T-cell (primary cell): ENCODE measurements around the gene ADAMTS12. TPM values are rescaled to one million over a fixed set of nuclear protein-coding genes. Genes with fewer than 3 reads are reported as not detected.

ENCODE experiments used
- ATAC-seq, 4 experiments: fragments of 200-7000 bp in 3 of 4; fragments of 150-1000 bp in 1 of 4; cut with Tn5 transposase; replicated peaks in 1 of 4; 1 replicate in 3 of 4; 2 replicates in 1 of 4; pipeline ENCODE4 v1.10.0; 2021; ENCODE audit warnings: moderate library complexity in 3 of 4, mild to moderate bottlenecking in 2 of 4, moderate number of reproducible peaks in 1 of 4
- CTCF ChIA-PET, 2 donors: fragments of 300-600 bp; sonication (Branson Sonifier 250); formaldehyde crosslinking; loops; one replicate each; lab custom pipeline; 2022; ENCODE audit warnings: antibody characterized with exemption in 2 of 2; lab: Charles Lee
- POLR2A ChIA-PET, 2 donors: fragments of 300-600 bp; sonication (Branson Sonifier 250); formaldehyde crosslinking; loops; one replicate each; lab custom pipeline; 2022; ENCODE audit warnings: antibody characterized with exemption in 2 of 2; lab: Charles Lee
- DNase-seq, 35 experiments: peaks; one replicate each; pipeline versions ENCODE4 v3.0.0 to v3.0.0-alpha.2; 2013 to 2023
- H3K27ac ChIP-seq: one replicate; pipeline ENCODE4 v1.5.1; 2013; ENCODE audit warnings: low read length
- H3K27me3 ChIP-seq, 2 experiments: replicated peaks in 1 of 2; 1 replicate in 1 of 2; 2 replicates in 1 of 2; pipeline versions ENCODE4 v1.6.1 to v1.7.0; 2013; ENCODE audit warnings: low read length in 1 of 2, mixed read lengths in 1 of 2; ENCODE audit not compliant: control insufficient read depth in 2 of 2, insufficient read depth in 2 of 2; ENCODE audit errors: extremely low read depth in 1 of 2
- H3K36me3 ChIP-seq, 2 donors: 1 replicate in 1 of 2; 2 replicates in 1 of 2; pipeline versions ENCODE4 v1.6.1 to v1.7.0; 2013; ENCODE audit warnings: low read length in 1 of 2; ENCODE audit not compliant: control insufficient read depth in 2 of 2, insufficient read depth in 1 of 2; ENCODE audit errors: extremely low read depth in 1 of 2
- H3K4me1 ChIP-seq, 2 experiments: 1 replicate in 1 of 2; 2 replicates in 1 of 2; pipeline versions ENCODE4 v1.6.1 to v1.7.0; 2013; ENCODE audit warnings: low read length in 2 of 2, mixed read lengths in 1 of 2; ENCODE audit not compliant: insufficient read depth in 2 of 2, control insufficient read depth in 1 of 2; ENCODE audit errors: extremely low read depth in 1 of 2
- H3K4me3 ChIP-seq, 2 donors: 1 replicate in 1 of 2; 2 replicates in 1 of 2; pipeline versions ENCODE4 v1.5.1 to v1.7.0; 2013; ENCODE audit warnings: mild to moderate bottlenecking in 2 of 2, low read length in 1 of 2, moderate library complexity in 1 of 2; ENCODE audit not compliant: control insufficient read depth in 1 of 2; ENCODE audit errors: extremely low read depth in 1 of 2
- H3K9me3 ChIP-seq: 2 replicates; pipeline ENCODE4 v1.7.0; 2013
- H3K27ac Mint-ChIP-seq, 2 donors: one replicate each; pipeline ENCODE4 v1.8.0; 2020 to 2021; ENCODE audit warnings: mild to moderate bottlenecking in 2 of 2, mixed read lengths in 2 of 2
- H3K27me3 Mint-ChIP-seq, 2 donors: one replicate each; pipeline ENCODE4 v1.8.0; 2021 to 2022; ENCODE audit warnings: mixed read lengths in 2 of 2
- H3K36me3 Mint-ChIP-seq: one replicate; pipeline ENCODE4 v1.8.0; 2021; ENCODE audit warnings: mixed read lengths
- H3K4me1 Mint-ChIP-seq, 3 donors: one replicate each; pipeline ENCODE4 v1.8.0; 2020 to 2022; ENCODE audit warnings: mixed read lengths in 3 of 3, mild to moderate bottlenecking in 1 of 3
- H3K4me3 Mint-ChIP-seq, 3 donors: one replicate each; pipeline ENCODE4 v1.8.0; 2020 to 2022; ENCODE audit warnings: mild to moderate bottlenecking in 3 of 3, mixed read lengths in 3 of 3, moderate library complexity in 3 of 3
- H3K9me3 Mint-ChIP-seq, 3 donors: one replicate each; pipeline ENCODE4 v1.8.0; 2020 to 2022; ENCODE audit warnings: mixed read lengths in 3 of 3
- WGBS: methylation state at CpG from one replicate; pipeline ENCODE4 v1.1.5; 2013; ENCODE audit warnings: missing lambda C conversion rate; ENCODE audit not compliant: insufficient coverage; 5-methylcytosine and 5-hydroxymethylcytosine counted together
- total RNA-seq, 35 experiments: library from RNA in 6 of 35; stranded (reverse) in 6 of 35; fragments of 120-200 nt in 1 of 35; gene quantifications; one replicate each; pipeline versions ENCODE4 v1.2.1 to v1.2.4 and lab custom pipeline; 2013 to 2026

Gene ADAMTS12
- total RNA-seq, 5 donors from 2014 or later (not counting 1 experiment from before 2014, with no cell fraction given) = 0.03 TPM; not detected in 4

DNA sequence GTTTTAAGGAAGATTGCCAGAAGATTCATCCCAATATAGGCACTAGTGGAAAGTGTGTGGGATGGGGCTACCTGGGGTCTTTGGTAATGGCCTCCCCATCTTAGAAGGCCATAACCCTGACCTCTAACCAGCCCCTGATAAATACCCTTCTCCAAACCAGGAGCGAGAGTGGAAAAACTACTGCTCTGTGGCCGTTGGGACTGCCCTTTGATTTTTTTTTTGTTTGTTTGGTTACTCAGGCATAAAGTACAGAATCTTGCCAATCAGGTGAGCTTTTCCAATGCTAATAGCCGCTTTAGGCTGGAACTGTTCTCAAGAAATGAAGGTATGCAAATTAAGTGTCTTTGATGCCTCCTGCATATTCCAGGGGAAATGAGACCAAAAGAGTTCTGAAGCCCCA, 153.7 kb downstream of the ADAMTS12 start:
- H3K27ac ChIP-seq = no peak overlapping the region
- Mint-ChIP-seq H3K9me3 (no peaks in the 10 kb centered on the region), H3K4me1 (no peaks in the 10 kb centered on the region), H3K27me3 (no peaks in the 10 kb centered on the region), H3K4me3 (no peak overlapping the region), H3K27ac (no peak overlapping the region), H3K36me3 (no peaks in the 10 kb centered on the region)
- CTCF ChIA-PET = no interaction called here
- H3K9me3 ChIP-seq = no peaks in the 10 kb centered on the region
- ATAC-seq = no peak
- H3K4me3 ChIP-seq = no peak overlapping the region
- H3K36me3 ChIP-seq = no peaks in the 10 kb centered on the region
- WGBS = 73% methylated on average over 2 of the region's 3 CpGs
- DNase-seq = no peak
- peaks cover 0 to 4% of the 10 kb centered on the region in 2 experiments for H3K27me3 ChIP-seq
- POLR2A ChIA-PET = no interaction called here
- no peaks in the 10 kb centered on the region for H3K4me1 ChIP-seq

DNA sequence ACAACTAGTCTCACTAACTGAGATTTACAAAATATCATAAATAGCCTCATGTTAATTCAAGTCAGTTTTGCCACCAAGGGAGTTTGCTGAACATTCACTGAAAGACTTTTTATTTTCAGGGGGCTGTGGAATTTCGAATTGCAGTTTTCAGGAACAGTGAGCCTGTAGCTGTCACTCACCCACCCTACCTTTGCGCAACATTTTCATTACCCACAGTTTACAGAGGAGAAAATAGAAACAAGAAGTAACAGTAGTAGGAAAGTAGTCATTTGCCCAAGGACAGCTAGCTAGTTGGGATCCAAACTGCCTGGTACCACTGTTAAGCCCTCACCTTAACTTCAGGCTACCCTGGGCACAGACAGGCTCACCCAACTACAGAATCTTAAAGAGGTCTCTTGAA, 154.1 kb downstream of the ADAMTS12 start:
- no peak overlapping the region for H3K27ac ChIP-seq
- Mint-ChIP-seq H3K36me3 (no peaks in the 10 kb centered on the region), H3K4me3 (no peak overlapping the region), H3K27ac (no peak overlapping the region), H3K9me3 (no peaks in the 10 kb centered on the region), H3K27me3 (no peaks in the 10 kb centered on the region), H3K4me1 (no peaks in the 10 kb centered on the region)
- H3K4me1 ChIP-seq = no peaks in the 10 kb centered on the region
- ATAC-seq (no peak), DNase-seq (no peak)
- no CpG with 5 or more reads among the region's 2 CpGs for WGBS
- CTCF ChIA-PET = no interaction called here
- POLR2A ChIA-PET = no interaction called here
- H3K27me3 ChIP-seq = peaks cover 0 to 4% of the 10 kb centered on the region in 2 experiments
- no peaks in the 10 kb centered on the region for H3K36me3 ChIP-seq
- H3K9me3 ChIP-seq = no peaks in the 10 kb centered on the region
- H3K4me3 ChIP-seq = no peak overlapping the region

DNA sequence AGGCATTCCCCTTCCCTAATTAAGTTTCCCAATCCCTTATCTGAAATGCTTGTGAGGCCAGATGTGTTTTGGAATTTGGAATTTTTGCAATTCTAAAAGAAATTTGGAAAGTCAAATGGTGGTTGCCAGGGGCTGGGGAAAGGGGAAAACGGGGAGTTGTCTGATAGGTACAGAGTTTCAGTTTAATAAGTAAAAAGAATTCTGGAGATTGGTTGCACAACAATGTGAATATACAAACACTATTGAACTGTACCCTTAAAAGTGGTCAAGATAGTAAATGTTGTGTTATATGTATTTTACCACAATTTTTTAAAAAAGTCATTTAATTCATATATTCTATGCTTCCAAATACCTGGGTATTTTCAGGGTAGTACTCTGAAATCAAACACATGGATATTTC, 154.5 kb downstream of the ADAMTS12 start:
- no peak overlapping the region for H3K4me3 Mint-ChIP-seq
- no CpG with 5 or more reads among the region's 1 CpG for WGBS
- no peaks in the 10 kb centered on the region for H3K9me3 ChIP-seq

DNA sequence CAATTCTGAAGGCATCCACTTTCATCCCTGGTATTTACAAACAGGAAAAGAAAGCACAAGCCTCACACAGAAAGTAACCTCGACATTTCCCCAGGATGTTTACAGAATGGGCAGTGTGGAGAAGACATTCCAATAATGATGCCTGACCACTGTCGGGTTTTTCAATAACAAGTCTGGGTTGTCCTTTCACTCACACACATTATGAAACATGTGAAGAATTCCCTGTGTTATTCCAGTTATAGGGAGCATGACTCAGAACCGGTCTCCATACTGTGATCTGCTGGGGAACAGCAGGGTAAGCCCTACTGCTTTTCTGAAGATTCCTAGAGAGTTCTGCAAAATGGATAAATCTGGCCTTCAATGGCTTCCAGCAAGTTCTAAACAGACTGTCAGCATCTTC, 155.3 kb downstream of the ADAMTS12 start:
- no peaks in the 10 kb centered on the region for H3K36me3 Mint-ChIP-seq
- peaks cover 0 to 5% of the 10 kb centered on the region in 2 experiments for H3K27me3 ChIP-seq
- POLR2A ChIA-PET = no interaction called here

More for the DNA sequence above, 154.5 kb downstream of the ADAMTS12 start:
- no peaks in the 10 kb centered on the region for H3K4me1 Mint-ChIP-seq
- DNase-seq (no peak), ATAC-seq (no peak)
- Histone ChIP-seq H3K27ac (no peak overlapping the region), H3K4me1 (no peaks in the 10 kb centered on the region), H3K4me3 (no peak overlapping the region), H3K27me3 (peaks cover 0 to 4% of the 10 kb centered on the region in 2 experiments), H3K36me3 (no peaks in the 10 kb centered on the region)
- CTCF ChIA-PET = no interaction called here
- no peak overlapping the region for H3K27ac Mint-ChIP-seq
- H3K27me3 Mint-ChIP-seq = no peaks in the 10 kb centered on the region
- POLR2A ChIA-PET = no interaction called here
- no peaks in the 10 kb centered on the region for H3K36me3 Mint-ChIP-seq
- H3K9me3 Mint-ChIP-seq = no peaks in the 10 kb centered on the region

DNA sequence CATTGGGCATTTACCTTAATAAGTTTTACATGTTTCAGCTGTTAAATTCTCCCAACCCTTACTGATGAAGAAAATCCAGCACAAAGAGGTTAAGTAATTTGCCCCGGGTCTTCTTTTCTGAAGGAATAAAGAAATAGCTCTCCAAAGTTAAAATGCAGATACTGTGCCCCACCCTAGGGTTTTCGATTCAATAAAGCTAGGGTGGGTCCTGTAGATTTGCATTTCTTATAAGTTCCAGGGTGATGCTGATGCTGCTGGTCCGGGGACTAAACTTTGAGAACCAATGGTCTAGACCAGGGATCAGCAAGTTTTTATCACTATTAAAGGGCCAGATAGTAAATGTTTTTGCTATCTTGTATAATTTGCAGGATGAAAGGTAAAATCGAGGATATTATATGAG, 156.7 kb downstream of the ADAMTS12 start:
- Mint-ChIP-seq H3K4me3 (no peak overlapping the region), H3K27me3 (peaks cover 2 to 13% of the 10 kb centered on the region in 2 donors), H3K9me3 (no peaks in the 10 kb centered on the region), H3K4me1 (no peaks in the 10 kb centered on the region), H3K36me3 (no peaks in the 10 kb centered on the region), H3K27ac (no peak overlapping the region)
- no peaks in the 10 kb centered on the region for H3K4me1 ChIP-seq
- H3K9me3 ChIP-seq = no peaks in the 10 kb centered on the region
- H3K4me3 ChIP-seq = no peak overlapping the region
- POLR2A ChIA-PET = no interaction called here
- H3K27me3 ChIP-seq = peaks cover 0 to 4% of the 10 kb centered on the region in 2 experiments
- WGBS = no CpG with 5 or more reads among the region's 4 CpGs
- CTCF ChIA-PET = no interaction called here
- ATAC-seq = no peak
- no peak for DNase-seq
- no peaks in the 10 kb centered on the region for H3K36me3 ChIP-seq
- H3K27ac ChIP-seq = no peak overlapping the region

More for the DNA sequence above, 155.3 kb downstream of the ADAMTS12 start:
- H3K4me1 Mint-ChIP-seq = no peaks in the 10 kb centered on the region
- H3K4me3 ChIP-seq = no peak overlapping the region
- H3K4me3 Mint-ChIP-seq = no peak overlapping the region
- peaks cover 0 to 4% of the 10 kb centered on the region in 2 donors for H3K27me3 Mint-ChIP-seq
- no peaks in the 10 kb centered on the region for H3K9me3 ChIP-seq
- 88% methylated on average over 1 of the region's 3 CpGs for WGBS
- H3K9me3 Mint-ChIP-seq = no peaks in the 10 kb centered on the region
- H3K36me3 ChIP-seq = no peaks in the 10 kb centered on the region
- H3K27ac ChIP-seq = no peak overlapping the region
- DNase-seq (no peak), ATAC-seq (no peak)
- no peak overlapping the region for H3K27ac Mint-ChIP-seq
- CTCF ChIA-PET = no interaction called here
- H3K4me1 ChIP-seq = no peaks in the 10 kb centered on the region

DNA sequence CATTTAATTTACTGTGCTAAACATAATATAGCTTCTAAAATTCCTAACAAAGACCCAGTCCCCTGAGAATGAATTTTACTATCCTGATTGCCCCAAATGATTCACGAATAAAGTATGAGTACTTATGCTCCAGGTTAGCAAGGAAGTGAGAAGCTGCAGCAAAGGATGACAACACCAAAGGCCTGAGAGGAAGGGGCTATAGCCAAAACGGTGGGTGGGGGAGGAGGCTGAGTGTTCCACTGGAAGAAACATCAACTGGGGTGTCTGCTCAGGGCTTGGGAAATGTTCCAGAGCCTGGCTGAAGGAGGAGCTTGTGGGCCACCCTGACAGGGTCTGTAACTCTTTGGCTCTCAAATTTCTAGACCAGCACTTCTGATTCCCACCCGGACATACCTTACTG, 157.3 kb downstream of the ADAMTS12 start:
- H3K9me3 ChIP-seq = no peaks in the 10 kb centered on the region
- no peaks in the 10 kb centered on the region for H3K4me1 ChIP-seq
- no peak for ATAC-seq
- CTCF ChIA-PET = no interaction called here
- no peak overlapping the region for H3K27ac Mint-ChIP-seq
- POLR2A ChIA-PET = no interaction called here
- no peak overlapping the region for H3K4me3 ChIP-seq
- H3K27me3 ChIP-seq = peaks cover 0 to 4% of the 10 kb centered on the region in 2 experiments
- H3K4me3 Mint-ChIP-seq = no peak overlapping the region
- no peak overlapping the region for H3K27ac ChIP-seq
- no peaks in the 10 kb centered on the region for H3K9me3 Mint-ChIP-seq
- H3K27me3 Mint-ChIP-seq = peaks cover 2 to 16% of the 10 kb centered on the region in 2 donors
- no peaks in the 10 kb centered on the region for H3K36me3 Mint-ChIP-seq
- WGBS = 25% methylated on average over 2 of the region's 3 CpGs
- no peaks in the 10 kb centered on the region for H3K4me1 Mint-ChIP-seq
- no peak for DNase-seq
- no peaks in the 10 kb centered on the region for H3K36me3 ChIP-seq

DNA sequence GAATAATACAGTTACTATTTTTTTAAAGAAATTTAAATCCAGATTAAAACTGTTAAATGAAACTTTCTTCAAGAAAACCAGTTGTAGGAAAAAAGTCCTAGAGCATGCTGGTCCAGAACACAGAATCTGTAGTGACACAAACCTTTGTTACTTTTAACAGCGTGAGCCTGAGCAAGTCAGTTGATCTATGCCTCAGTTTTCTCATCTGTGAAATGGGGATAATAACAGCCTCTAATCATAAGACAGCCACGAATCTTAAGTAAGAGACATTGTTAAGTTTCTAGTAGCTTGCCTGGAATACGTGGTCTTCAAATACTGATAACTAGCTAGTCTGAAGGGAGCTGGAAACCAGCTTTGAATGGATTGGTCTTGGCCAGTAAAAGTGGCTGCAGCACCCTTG, 158.6 kb downstream of the ADAMTS12 start:
- H3K9me3 ChIP-seq = no peaks in the 10 kb centered on the region
- CTCF ChIA-PET = interaction anchor here in 1 of 2 donors (0.6 kb wide), 1 partner anchor 1638 kb away, joined by 3 read pairs; no protein-coding TSS in a partner anchor
- 48% methylated on average over 2 of the region's 3 CpGs for WGBS
- no peak overlapping the region for H3K4me3 ChIP-seq
- Mint-ChIP-seq H3K27ac (no peak overlapping the region), H3K27me3 (peaks cover 2 to 16% of the 10 kb centered on the region in 2 donors), H3K4me1 (no peaks in the 10 kb centered on the region), H3K9me3 (no peaks in the 10 kb centered on the region), H3K36me3 (no peaks in the 10 kb centered on the region), H3K4me3 (no peak overlapping the region)
- H3K4me1 ChIP-seq = no peaks in the 10 kb centered on the region
- no peak for DNase-seq
- ATAC-seq = no peak
- H3K27ac ChIP-seq = no peak overlapping the region
- no peaks in the 10 kb centered on the region for H3K36me3 ChIP-seq
- H3K27me3 ChIP-seq = peaks cover 0 to 4% of the 10 kb centered on the region in 2 experiments
- POLR2A ChIA-PET = no interaction called here
